Stimulated activated CD4-positive, alpha-beta T cell treated with anti-CD3 and anti-CD28 coated beads, Interleukin-1b, Interleukin-23, amount 100 ng/mL, for 24 hours (primary cell): ENCODE results near the gene MROH2A.

ENCODE experiments used
- DNase-seq, 4 experiments: peaks; one replicate each; pipeline ENCODE4 v3.0.0-alpha.2; 2020; ENCODE audit warnings: low read depth in 4 of 4, low spot score in 1 of 4

MROH2A gene

DNA sequence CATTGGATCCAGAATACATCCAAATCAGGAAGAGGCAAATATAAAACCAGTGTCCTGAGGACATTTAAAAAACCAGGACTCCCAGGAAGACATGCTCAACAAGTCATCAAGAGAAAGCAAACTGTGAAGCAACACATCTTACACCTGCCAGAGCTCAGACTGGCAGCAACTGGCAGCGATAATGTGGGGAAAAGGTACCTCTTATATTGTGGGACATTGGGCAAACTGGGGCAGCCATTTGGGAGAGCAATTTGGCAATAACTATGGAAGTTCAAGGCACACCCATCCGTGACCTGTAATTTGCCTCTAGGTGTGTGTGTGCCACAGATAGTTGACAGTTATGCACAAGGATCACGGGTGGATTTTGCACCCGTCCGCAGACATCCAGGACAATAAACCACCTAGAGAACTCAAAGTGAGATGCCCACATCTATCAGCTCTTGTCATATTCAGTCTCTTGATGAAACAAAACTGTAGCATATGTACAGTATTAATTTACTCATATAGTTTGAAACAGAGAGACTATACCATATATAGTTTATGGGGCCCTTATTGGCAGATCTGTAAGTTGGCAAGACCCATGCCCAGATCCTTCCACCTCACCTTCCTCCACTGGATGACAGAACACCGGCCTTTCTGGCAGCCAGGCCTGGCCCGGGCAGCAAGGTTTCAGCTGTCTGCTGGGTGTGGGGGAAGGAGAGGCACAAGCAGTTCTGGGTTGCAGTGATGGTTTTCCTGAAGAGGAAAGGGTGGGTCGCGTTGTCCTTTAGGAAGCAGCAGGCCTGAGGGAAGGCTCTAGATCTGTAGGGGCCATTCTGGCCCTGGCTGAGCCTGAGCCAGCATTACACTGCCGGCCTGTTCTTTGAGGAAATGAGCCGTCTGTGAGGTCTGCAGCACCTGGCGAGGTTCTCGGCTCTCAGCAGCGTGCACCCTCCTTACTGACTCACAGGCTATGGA, 57.4 kb downstream of the MROH2A start:
- no peak for DNase-seq

DNA sequence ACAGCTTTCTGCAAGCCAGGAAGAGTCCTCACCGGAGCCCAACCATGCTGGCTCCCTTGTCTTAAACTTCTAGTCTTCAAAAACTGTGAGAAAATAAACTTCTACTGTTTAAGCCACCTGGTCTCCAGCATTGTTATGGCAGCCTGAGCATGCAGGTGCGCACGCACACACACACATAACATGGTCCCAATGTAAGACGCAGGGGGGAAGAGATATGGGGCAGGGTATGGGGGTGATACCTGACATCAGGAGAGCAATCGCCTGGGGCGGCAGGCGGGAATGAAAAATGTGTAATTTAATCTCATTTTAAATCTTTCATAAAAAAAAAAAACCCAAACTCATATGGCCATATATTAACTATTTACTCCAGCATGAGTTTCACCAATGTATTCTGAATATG, 58.2 kb downstream of the MROH2A start:
- no peak for DNase-seq

DNA sequence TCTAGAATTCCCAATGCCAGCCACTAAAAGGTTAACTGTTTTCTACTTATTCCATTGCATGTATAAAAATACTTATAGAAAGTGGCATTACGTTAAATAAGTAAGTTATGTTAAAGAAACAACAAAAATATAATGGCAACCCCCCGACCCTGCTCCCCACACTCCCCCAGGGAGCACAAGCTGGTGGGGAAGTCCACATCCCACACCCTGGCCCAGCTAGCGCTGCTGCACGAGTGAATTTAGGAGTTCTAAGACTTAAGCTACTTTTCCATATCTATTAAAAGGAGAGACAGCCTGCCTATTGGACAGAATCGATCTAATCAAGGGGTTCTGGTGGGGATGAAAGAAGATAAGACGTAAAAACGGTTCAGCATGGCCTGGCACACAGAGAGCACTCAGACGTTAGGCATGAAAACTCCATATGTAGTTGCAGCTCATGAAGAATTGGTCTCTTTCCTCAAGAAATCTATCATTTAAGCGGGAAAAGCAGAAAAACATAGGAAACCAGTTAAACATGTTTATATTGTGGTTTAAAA, 59.6 kb downstream of the MROH2A start:
- DNase-seq, result no peak

- DNase-seq, result no peak
Measured at GRCh38 chr2:233838251-233838650, 60.1 kb downstream of the MROH2A start.

GRCh38 chr2:233838726-233839446, 60.8 kb downstream of the MROH2A start:
- DNase-seq, result no peak

GRCh38 chr2:233839447-233839820, 61.3 kb downstream of the MROH2A start:
- no peak for DNase-seq

GRCh38 chr2:233840520-233840919, 62.4 kb downstream of the MROH2A start:
- DNase-seq, result no peak

- DNase-seq, result no peak
Measured at GRCh38 chr2:233841183-233841582, 63.1 kb downstream of the MROH2A start.

- no peak for DNase-seq
Measured at GRCh38 chr2:233844064-233844807, 66.1 kb downstream of the MROH2A start.

- no peak for DNase-seq
Measured at GRCh38 chr2:233844836-233845235, 66.7 kb downstream of the MROH2A start.

GRCh38 chr2:233845301-233846060, 67.4 kb downstream of the MROH2A start:
- no peak for DNase-seq

DNA sequence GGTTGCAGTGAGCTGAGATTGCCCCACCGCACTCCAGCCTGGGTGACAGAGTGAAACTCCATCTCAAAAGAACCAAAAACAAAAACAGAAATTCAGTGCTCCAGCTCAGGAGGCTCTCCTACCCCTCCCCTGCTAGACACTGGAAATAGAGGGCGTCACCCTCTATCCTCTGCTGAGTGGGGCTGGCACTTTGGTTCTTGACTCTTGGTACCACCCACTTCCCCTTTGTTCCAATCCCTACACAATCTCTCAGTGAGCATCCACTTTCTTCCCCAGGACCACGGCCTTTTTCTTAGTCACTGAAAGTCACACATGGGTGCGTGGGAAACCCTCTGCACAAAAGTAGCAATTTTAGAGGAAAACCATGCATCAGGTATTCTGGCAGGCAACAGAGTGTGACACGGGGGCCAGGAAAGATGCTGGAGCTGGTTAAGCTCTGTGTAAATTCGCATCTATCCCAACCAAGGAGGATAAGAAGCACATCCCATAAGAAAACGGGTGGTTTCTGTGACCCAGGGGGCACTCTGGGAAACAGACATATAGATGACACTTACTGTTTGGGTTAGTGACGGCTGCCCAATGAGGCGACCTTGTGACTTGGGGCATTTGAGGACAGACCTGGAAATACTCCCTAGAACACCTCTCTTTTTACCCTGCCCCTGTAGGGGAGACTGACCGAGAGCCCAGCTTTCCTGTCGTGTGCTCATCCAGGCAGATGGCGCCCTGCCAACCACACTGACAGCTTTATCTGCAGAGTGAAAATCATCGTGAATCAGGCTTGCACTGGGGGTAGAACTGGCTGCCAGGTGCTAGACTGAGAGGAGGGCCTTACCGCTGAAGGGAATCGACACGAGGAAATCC, 68.5 kb downstream of the MROH2A start:
- no peak for DNase-seq

GRCh38 chr2:233847248-233847898, 69.2 kb downstream of the MROH2A start:
- DNase-seq, result no peak

DNA sequence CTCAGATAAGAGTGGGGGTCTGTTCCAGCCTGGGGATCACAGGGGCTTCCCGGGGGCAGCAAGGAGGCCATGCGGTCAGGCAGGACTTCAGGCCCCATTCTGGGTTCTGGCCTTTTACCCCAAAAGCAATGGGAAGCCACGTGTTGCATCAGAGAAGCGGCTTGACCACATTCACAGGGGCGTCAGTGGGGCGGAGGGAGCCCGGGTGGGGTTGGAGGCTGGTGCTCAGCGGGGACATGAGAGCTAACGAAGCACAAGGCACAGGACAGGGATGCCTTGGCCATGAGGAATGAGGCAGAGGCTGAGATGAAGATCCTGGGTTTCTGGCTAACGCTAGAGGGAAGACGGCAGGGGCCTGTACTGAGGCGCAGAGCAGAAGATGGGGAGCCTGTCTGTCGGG, 70.1 kb downstream of the MROH2A start:
- no peak for DNase-seq

GRCh38 chr2:233849607-233850271, 71.6 kb downstream of the MROH2A start:
- DNase-seq, result no peak

- no peak for DNase-seq
Measured at GRCh38 chr2:233850745-233851144, 72.6 kb downstream of the MROH2A start.

- DNase-seq, result no peak
Measured at GRCh38 chr2:233851169-233851568, 73.0 kb downstream of the MROH2A start.

DNA sequence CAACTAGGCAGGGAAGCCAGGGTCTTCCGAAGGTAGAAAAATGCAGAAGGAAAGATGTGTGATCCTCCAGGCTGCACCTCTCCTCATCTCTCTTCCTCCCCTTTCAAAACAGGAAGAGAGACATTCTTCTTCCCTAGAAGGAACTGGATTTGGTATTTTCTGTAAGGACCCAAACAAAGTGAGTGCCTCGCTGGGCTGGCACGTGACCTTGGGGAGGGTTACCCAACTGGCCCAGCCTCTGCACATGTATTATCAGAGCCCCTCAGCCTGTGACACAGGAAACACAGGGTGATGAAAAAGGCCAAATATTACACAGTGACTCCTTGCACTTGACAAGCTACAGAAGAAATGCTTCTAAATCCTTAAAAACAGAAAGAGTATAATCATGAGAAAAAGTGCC, 73.9 kb downstream of the MROH2A start:
- no peak for DNase-seq

- DNase-seq, result no peak
Measured at GRCh38 chr2:233853353-233853752, 75.2 kb downstream of the MROH2A start.
